Activated CD8-positive, alpha-beta T cell treated with anti-CD3 and anti-CD28 coated beads, Interleukin-2, amount 10 ng/mL, durations not matched to agents 7 days and 5 days (primary cell): ENCODE measurements around the gene MYL12A. TPM values are rescaled to one million over a fixed set of nuclear protein-coding genes. Genes with fewer than 3 reads are reported as not detected.
"Not testable (repeated sequence)": the region's sequence is repeated elsewhere in the genome, so short reads cannot be mapped to it uniquely, and the experiment has no call there.

Experiments used
- ATAC-seq: fragments of 150-1000 bp; cut with Tn5 transposase; one replicate; pipeline ENCODE4 v1.10.0; 2021; ENCODE audit warnings: moderate library complexity
- CTCF ChIA-PET: fragments of 350-600 bp; sonication (Branson Sonifier 250); formaldehyde crosslinking; loops from one replicate; lab custom pipeline; 2021; ENCODE audit warnings: antibody characterized with exemption; lab: Charles Lee
- POLR2A ChIA-PET: fragments of 350-600 bp; sonication (Branson Sonifier 250); formaldehyde crosslinking; loops from one replicate; lab custom pipeline; 2021; ENCODE audit warnings: antibody characterized with exemption; lab: Charles Lee
- DNase-seq: peaks from one replicate; pipeline ENCODE4 v3.0.0-alpha.2; 2020
- H3K27ac Mint-ChIP-seq: one replicate; pipeline ENCODE4 v1.8.0; 2021; ENCODE audit warnings: mild to moderate bottlenecking, mixed read lengths
- H3K27me3 Mint-ChIP-seq: one replicate; pipeline ENCODE4 v1.8.0; 2021; ENCODE audit warnings: low read depth, mixed read lengths
- H3K36me3 Mint-ChIP-seq: one replicate; pipeline ENCODE4 v1.8.0; 2021; ENCODE audit warnings: low read depth, mixed read lengths
- H3K4me1 Mint-ChIP-seq: one replicate; pipeline ENCODE4 v1.8.0; 2021; ENCODE audit warnings: low read depth, mixed read lengths
- H3K4me3 Mint-ChIP-seq: one replicate; pipeline ENCODE4 v1.8.0; 2021; ENCODE audit warnings: mild to moderate bottlenecking, mixed read lengths
- H3K9me3 Mint-ChIP-seq: one replicate; pipeline ENCODE4 v1.8.0; 2022; ENCODE audit warnings: mixed read lengths; ENCODE audit not compliant: insufficient read depth
- total RNA-seq, 2 experiments: library from RNA; stranded (reverse); gene quantifications; one replicate each; pipeline ENCODE4 v1.2.3, GENCODE V29; 2021

The MYL12A gene
- total RNA-seq, 2 experiments from 2014 or later = 858 to 901 TPM

DNA sequence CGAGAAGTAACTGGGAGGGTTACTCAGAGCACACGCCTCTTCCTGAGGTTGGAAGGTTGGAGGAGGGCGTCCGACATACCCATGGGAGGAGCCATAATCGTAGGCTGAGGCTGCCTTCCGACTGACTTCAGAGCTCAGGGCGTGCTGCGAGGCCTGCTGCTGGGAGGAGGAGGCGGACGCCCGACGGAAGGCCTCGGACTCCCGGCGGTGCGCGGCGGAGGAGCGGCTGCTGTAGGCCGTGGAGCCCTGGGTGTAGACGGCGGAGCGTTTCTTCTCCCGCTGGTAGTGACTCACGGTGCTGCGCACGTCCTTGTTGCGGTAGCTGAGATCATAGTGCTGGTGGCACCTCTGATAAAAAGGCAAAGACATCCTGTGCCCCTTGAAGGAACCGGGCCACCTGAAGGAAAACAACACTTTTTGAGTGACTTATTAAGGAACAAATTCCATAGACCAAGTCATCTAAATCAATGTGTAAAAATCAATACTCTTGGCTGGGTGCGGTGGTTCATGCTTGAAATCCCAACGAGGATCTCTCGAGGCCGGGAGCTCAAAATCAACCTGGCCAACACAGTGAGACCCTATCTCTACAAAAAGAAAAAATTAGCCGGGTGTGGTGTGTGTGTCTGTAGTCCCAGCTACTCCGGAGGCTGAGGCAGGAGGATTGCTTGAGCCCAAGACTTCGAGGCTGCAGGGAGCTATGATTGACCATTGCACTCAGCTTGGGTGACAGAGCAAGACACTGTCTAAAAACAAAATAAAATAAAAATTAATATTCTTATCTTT is 32.6 kb upstream of the MYL12A start:
- DNase-seq (no peak), ATAC-seq (no peak)
- Mint-ChIP-seq H3K27me3 (no peaks in the 10 kb centered on the region), H3K27ac (no peak overlapping the region), H3K4me3 (no peak overlapping the region), H3K4me1 (peaks cover 16% of the 10 kb centered on the region), H3K36me3 (peaks cover 2% of the 10 kb centered on the region), H3K9me3 (no peaks in the 10 kb centered on the region)
- ChIA-PET POLR2A (no interaction called here), CTCF (no interaction called here)

DNA sequence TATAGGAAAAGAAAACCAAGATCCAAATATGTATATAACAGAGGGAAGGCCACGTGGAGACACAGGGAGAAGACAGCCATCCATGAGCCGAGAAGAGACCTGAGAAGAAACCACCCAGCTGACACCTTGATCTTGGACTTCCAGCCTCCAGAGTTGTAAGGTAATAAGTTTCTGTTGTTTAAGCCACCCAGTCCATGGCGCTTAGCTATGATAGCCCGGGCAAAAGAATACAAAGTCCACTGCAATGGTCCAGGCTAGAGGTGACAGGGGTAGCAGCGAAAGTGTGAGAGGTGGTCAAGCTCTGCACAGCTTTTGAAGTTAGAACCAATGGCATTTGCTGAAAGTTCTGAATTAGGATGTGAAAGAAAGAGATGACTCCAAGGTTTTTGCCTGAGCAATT is 30.6 kb upstream of the MYL12A start:
- H3K4me1 Mint-ChIP-seq = peaks cover 14% of the 10 kb centered on the region
- ChIA-PET CTCF (no interaction called here), POLR2A (no interaction called here)
- H3K27me3 Mint-ChIP-seq = no peaks in the 10 kb centered on the region
- DNase-seq (no peak), ATAC-seq (no peak)
- H3K4me3 Mint-ChIP-seq = no peak overlapping the region
- H3K9me3 Mint-ChIP-seq = no peaks in the 10 kb centered on the region
- H3K36me3 Mint-ChIP-seq = no peaks in the 10 kb centered on the region
- H3K27ac Mint-ChIP-seq = no peak overlapping the region

DNA sequence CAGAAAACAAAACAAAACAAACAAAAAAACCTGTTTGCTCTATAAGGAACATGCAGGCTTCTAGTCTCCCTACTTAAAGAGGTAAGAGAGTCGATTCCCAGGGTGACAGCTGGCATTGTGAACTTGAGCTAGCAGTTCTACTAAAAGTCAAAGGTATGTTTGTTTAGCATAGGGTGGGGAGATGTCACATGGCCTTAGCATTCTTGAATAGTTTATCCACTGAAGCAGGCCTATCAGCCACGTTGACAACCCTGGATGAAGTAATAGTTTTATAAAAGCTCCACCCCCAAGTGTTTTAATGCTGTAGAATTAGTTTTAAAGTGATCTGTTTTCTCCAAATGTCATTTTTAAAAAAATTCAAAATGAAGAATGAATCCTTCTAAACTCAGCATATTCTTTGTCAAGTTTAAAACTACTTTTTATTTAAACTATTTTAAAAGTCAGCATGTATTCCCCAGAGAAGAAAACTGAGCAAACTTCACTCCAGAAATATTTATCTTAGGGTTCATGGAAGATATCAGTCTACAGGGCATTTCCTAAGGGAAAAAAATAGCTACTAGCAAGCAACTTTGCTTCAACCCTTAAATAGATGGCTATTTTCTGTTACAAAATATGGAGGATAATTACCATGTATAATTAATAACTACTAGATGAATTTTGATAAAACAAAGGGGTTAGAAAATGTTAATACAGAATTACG is 29.5 kb upstream of the MYL12A start:
- no peak for DNase-seq
- Mint-ChIP-seq H3K4me1 (peaks cover 8% of the 10 kb centered on the region), H3K27me3 (no peaks in the 10 kb centered on the region), H3K9me3 (no peaks in the 10 kb centered on the region), H3K4me3 (no peak overlapping the region), H3K36me3 (no peaks in the 10 kb centered on the region), H3K27ac (no peak overlapping the region)
- ATAC-seq = no peak
- POLR2A ChIA-PET = no interaction called here
- CTCF ChIA-PET = interaction anchor here (0.6 to 1.2 kb wide), 2 partner anchors 28 to 448 kb away, joined by 3 read pairs; no protein-coding TSS in a partner anchor

DNA sequence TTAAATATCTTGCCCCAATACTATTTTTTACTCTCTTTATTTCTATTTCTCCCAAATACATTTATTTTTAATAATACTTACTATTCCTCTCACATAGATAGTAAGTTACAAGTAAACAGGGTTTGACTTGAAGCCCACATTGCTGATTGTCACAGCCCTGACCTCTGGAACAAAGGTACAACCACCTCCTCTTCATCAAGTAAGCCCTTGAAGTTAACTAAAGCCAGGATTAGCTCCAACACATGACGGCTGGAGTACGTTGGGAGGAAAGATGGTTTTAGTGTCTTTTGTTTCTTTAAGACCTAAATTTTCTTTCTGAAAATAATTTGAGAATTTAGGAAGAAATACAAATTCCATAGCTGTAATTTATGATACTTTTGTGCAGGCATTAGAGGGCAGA is 28.8 kb upstream of the MYL12A start:
- CTCF ChIA-PET = interaction anchor here (1.2 kb wide), 1 partner anchor 28 kb away, joined by 3 read pairs; no protein-coding TSS in a partner anchor
- Mint-ChIP-seq H3K4me1 (peaks cover under 1% of the 10 kb centered on the region), H3K4me3 (no peak overlapping the region), H3K27ac (no peak overlapping the region), H3K9me3 (no peaks in the 10 kb centered on the region), H3K36me3 (no peaks in the 10 kb centered on the region), H3K27me3 (no peaks in the 10 kb centered on the region)
- POLR2A ChIA-PET = no interaction called here
- ATAC-seq = no peak
- DNase-seq = no peak

- Mint-ChIP-seq H3K4me3 (no peak overlapping the region), H3K9me3 (no peaks in the 10 kb centered on the region), H3K27me3 (no peaks in the 10 kb centered on the region), H3K36me3 (no peaks in the 10 kb centered on the region), H3K4me1 (no peaks in the 10 kb centered on the region), H3K27ac (no peak overlapping the region)
- POLR2A ChIA-PET = no interaction called here
- no peak for DNase-seq
- no peak for ATAC-seq
- CTCF ChIA-PET = interaction anchor here (1.0 to 1.2 kb wide), 2 partner anchors 27 kb away, joined by 3 read pairs; no protein-coding TSS in a partner anchor
These were observed 28.4 kb upstream of the MYL12A start for GRCh38 chr18:3219241-3219630.

GRCh38 chr18:3219631-3220335 is 27.8 kb upstream of the MYL12A start, which contains the start of gene MYOM1:
MYOM1 (minus strand) TSS chr18:3219968; CDS start chr18:3215223, 4,745 bp downstream.
- no peaks in the 10 kb centered on the region for H3K27me3 Mint-ChIP-seq
- no peaks in the 10 kb centered on the region for H3K36me3 Mint-ChIP-seq
- no peak within 1 kb of the TSS for H3K27ac Mint-ChIP-seq
- CTCF ChIA-PET = interaction anchor here (1.0 to 1.1 kb wide), 2 partner anchors 26 to 221 kb away, joined by 3 read pairs; no protein-coding TSS in a partner anchor
- DNase-seq = no peak
- no peak within 1 kb of the TSS for H3K4me3 Mint-ChIP-seq
- POLR2A ChIA-PET = no interaction called here
- H3K9me3 Mint-ChIP-seq = no peaks in the 10 kb centered on the region
- no peak for ATAC-seq
- H3K4me1 Mint-ChIP-seq = no peaks in the 10 kb centered on the region

DNA sequence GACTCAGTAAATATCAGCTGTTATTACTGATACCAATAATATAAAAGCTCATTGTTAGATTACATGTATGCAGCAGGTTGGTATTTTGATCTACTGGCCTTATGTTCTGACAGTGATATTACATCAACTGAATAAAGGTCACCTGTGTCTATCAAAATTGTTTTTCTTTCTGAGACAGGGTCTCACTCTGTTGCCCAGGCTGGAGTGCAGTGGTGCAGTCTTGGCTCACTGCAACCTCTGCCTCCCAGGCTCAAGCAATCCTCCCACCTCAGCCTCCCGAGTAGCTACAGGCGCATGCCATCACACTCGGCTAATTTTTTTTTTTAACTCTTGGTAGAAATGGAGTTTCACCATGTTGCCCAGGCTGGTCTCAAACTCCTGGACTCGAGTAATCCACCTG is 26.7 kb upstream of the MYL12A start:
- CTCF ChIA-PET = interaction anchor here (1.0 to 1.4 kb wide), 3 partner anchors 10 to 92 kb away, joined by 3 to 5 read pairs (median 3); no protein-coding TSS in a partner anchor
- not testable (repeated sequence) for H3K36me3 Mint-ChIP-seq, H3K27ac Mint-ChIP-seq, H3K9me3 Mint-ChIP-seq, H3K4me3 Mint-ChIP-seq, H3K4me1 Mint-ChIP-seq, DNase-seq, ATAC-seq, H3K27me3 Mint-ChIP-seq
- POLR2A ChIA-PET = interaction anchor here (0.9 kb wide), 1 partner anchor 9 kb away, joined by 3 read pairs; no protein-coding TSS in a partner anchor

GRCh38 chr18:3221496-3221895 is 26.1 kb upstream of the MYL12A start:
- ATAC-seq = no peak
- Mint-ChIP-seq H3K4me3 (no peak overlapping the region), H3K27ac (no peak overlapping the region), H3K27me3 (no peaks in the 10 kb centered on the region), H3K4me1 (no peaks in the 10 kb centered on the region), H3K9me3 (no peaks in the 10 kb centered on the region), H3K36me3 (no peaks in the 10 kb centered on the region)
- no peak for DNase-seq
- POLR2A ChIA-PET = interaction anchor here (0.9 kb wide), 1 partner anchor 10 kb away, joined by 3 read pairs; no protein-coding TSS in a partner anchor
- CTCF ChIA-PET = interaction anchor here (0.8 to 1.4 kb wide), 5 partner anchors 8 to 93 kb away, joined by 3 to 5 read pairs (median 3); no protein-coding TSS in a partner anchor

GRCh38 chr18:3223356-3223755 is 24.2 kb upstream of the MYL12A start:
- POLR2A ChIA-PET = no interaction called here
- Mint-ChIP-seq H3K27ac (no peak overlapping the region), H3K27me3 (no peaks in the 10 kb centered on the region), H3K4me3 (no peak overlapping the region), H3K36me3 (no peaks in the 10 kb centered on the region), H3K4me1 (no peaks in the 10 kb centered on the region), H3K9me3 (no peaks in the 10 kb centered on the region)
- DNase-seq (no peak), ATAC-seq (no peak)
- CTCF ChIA-PET = interaction anchor here (1.0 kb wide), 1 partner anchor 94 kb away, joined by 5 read pairs; no protein-coding TSS in a partner anchor

DNA sequence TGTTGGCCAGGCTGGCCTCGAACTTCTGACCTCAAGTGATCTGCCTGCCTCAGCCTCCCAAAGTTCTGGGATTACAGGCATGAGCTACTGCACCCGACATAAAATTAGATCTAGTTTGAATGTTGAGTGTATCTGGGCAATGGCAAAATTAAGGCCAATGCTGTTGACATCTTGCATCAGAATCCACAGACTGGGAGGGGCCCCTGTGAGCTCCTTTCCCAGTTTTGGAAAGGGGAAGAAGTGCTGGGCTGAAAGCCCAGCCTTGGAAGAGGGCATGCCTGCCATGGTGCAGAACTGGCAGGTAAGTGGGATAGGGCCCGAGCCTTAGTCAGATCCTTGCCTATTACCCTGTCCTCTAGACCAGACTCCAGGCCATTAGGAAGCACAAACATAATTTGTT is 23.4 kb upstream of the MYL12A start:
- H3K27ac Mint-ChIP-seq = no peak overlapping the region
- H3K4me1 Mint-ChIP-seq = no peaks in the 10 kb centered on the region
- H3K9me3 Mint-ChIP-seq = no peaks in the 10 kb centered on the region
- ATAC-seq = no peak
- POLR2A ChIA-PET = no interaction called here
- H3K36me3 Mint-ChIP-seq = no peaks in the 10 kb centered on the region
- no peak for DNase-seq
- no peaks in the 10 kb centered on the region for H3K27me3 Mint-ChIP-seq
- no peak overlapping the region for H3K4me3 Mint-ChIP-seq
- CTCF ChIA-PET = interaction anchor here (0.6 kb wide), 1 partner anchor 73 kb away, joined by 3 read pairs; no protein-coding TSS in a partner anchor

- ChIA-PET CTCF (interaction anchor here (0.6 to 2.2 kb wide), 3 partner anchors 9 to 115 kb away, joined by 3 to 6 read pairs (median 3); no protein-coding TSS in a partner anchor), POLR2A (interaction anchor here (0.7 kb wide), 1 partner anchor 38 kb away, joined by 3 read pairs; no protein-coding TSS in a partner anchor)
- H3K27ac Mint-ChIP-seq = no peak overlapping the region
- DNase-seq (no peak), ATAC-seq (no peak)
- no peaks in the 10 kb centered on the region for H3K36me3 Mint-ChIP-seq
- peaks cover 3% of the 10 kb centered on the region for H3K4me1 Mint-ChIP-seq
- no peaks in the 10 kb centered on the region for H3K9me3 Mint-ChIP-seq
- no peaks in the 10 kb centered on the region for H3K27me3 Mint-ChIP-seq
- H3K4me3 Mint-ChIP-seq = no peak overlapping the region
These were observed 22.0 kb upstream of the MYL12A start for GRCh38 chr18:3225588-3225987.
